Left ventricle myocardium inferior (tissue), 1 donor: Measurements from ENCODE around the gene GREB1. TPM values are rescaled to one million over a fixed set of nuclear protein-coding genes. Genes with fewer than 3 reads are reported as not detected.

Experiments
- DNase-seq: peaks from one replicate; pipeline ENCODE4 v3.0.0-alpha.2; 2020
- H3K27ac ChIP-seq: fragments of 200-600 bp; replicated peaks from 2 replicates; pipeline ENCODE4 v1.8.0; 2021
- H3K27me3 ChIP-seq: fragments of 200-600 bp; 2 replicates; pipeline ENCODE4 v1.8.0; 2021; ENCODE audit warnings: low read depth
- H3K36me3 ChIP-seq: fragments of 200-600 bp; 2 replicates; pipeline ENCODE4 v1.8.0; 2021
- H3K4me1 ChIP-seq: fragments of 200-600 bp; 2 replicates; pipeline ENCODE4 v1.8.0; 2021
- H3K4me3 ChIP-seq: fragments of 200-600 bp; 2 replicates; pipeline ENCODE4 v1.8.0; 2021; ENCODE audit warnings: mild to moderate bottlenecking, moderate library complexity
- H3K9me3 ChIP-seq: fragments of 200-600 bp; replicated peaks from 2 replicates; pipeline ENCODE4 v1.8.0; 2021
- CTCF ChIP-seq: fragments of 200-600 bp; IDR thresholded peaks from 2 replicates; pipeline ENCODE4 v1.8.0; 2021; ENCODE audit warnings: antibody characterized with exemption, mild to moderate bottlenecking, borderline replicate concordance
- intact Hi-C: fragments of 100-400 bp; cut with micrococcal nuclease; formaldehyde crosslinking; loops from one replicate; pipeline ENCODE4 v1.11.0; 2022
- total RNA-seq: library from RNA; stranded (reverse); fragmentation: NEBNext Ultra II Directional; extraction: Animal tissue kit (Norgen Biotek cat#: 25700); gene quantifications from one replicate; pipeline ENCODE4 v1.2.1, GENCODE V29; 2021
- donor health status: DM: no; HTN: yes; CAD: no; lungs with severe emphysema.

Gene GREB1
- total RNA-seq, 1 donor from 2014 or later = 7.8 TPM

DNA sequence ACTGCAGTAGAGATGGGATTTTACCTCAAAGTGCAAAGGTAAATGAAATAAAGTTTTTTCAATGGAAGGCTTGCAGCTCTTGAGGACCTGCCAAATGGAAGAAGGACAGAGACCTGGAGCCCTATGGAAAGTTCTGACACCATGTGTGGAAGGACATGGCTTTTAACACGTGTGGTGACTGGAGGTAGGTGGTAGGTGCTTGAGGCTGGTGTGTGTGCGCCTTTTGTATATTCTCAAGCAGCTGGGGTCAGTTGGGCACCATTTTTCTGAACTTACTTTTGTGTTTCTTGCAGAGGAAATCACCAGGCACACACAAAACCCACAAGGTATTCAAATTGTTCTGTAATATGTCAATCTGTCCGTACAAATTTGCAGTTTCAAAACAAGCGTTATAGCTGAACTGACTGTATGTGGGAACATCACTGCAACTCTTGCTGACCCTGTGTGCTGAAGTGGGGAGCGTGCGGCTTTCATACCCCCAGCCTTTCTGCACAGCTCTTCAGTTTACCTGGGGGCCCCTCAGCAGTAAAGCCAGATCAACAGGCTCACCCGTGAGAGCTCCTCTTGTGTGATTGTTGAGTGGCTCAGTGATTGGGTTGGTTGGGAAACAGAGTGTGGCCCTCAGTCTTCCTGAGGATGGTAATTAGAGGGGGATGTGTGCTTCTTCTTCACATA lies 363 bp downstream of the GREB1 start:
- no peak overlapping the region for H3K4me3 ChIP-seq
- H3K27ac ChIP-seq = no peak overlapping the region
- intact Hi-C loops = no loop called here
- H3K9me3 ChIP-seq = no peaks in the 10 kb centered on the region
- no peaks in the 10 kb centered on the region for H3K36me3 ChIP-seq
- H3K27me3 ChIP-seq = peaks cover 4% of the 10 kb centered on the region
- DNase-seq = no peak
- H3K4me1 ChIP-seq = peaks cover 11% of the 10 kb centered on the region
- TF ChIP-seq CTCF = no peak

DNA sequence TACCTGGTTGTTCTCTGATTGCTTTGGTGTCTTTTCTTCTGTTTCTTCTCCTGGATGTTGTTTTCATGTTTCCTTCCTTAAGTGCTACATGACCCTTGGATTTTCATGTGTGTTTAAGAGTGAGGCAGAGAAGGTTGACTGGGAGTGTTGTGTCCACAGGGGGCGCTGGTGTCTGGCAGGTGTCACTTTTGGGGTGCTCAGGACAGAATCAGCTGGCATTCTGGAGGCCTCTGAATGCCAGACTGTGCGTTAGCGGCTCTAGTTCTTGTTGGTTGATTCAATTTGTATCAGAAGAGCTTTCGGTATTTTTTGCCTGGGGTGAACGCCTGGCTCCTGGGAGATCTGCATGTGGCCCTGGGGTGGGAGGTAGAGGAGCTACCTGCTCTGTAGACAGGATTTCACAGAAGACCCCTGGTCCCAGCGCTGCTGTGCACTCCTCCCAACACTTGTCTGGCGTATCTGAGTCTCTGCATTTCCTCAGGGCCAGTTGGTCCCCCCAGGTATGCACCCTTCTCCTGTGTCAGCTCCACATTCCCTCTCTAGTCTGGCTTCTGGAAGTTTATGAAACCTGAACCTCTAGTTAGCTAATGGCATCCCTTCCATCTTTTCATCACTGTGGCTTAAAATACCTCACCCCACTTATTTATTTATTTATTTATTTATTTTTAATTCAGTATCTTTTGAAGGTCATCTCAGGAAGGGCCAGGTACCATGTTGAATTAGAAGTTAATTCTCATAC lies 1.1 kb downstream of the GREB1 start:
- Histone ChIP-seq H3K27me3 (peaks cover 4% of the 10 kb centered on the region), H3K4me3 (no peak overlapping the region), H3K36me3 (no peaks in the 10 kb centered on the region), H3K9me3 (no peaks in the 10 kb centered on the region), H3K27ac (no peak overlapping the region), H3K4me1 (peaks cover 18% of the 10 kb centered on the region)
- intact Hi-C loops = no loop called here
- no peak for TF ChIP-seq CTCF
- DNase-seq = no peak

DNA sequence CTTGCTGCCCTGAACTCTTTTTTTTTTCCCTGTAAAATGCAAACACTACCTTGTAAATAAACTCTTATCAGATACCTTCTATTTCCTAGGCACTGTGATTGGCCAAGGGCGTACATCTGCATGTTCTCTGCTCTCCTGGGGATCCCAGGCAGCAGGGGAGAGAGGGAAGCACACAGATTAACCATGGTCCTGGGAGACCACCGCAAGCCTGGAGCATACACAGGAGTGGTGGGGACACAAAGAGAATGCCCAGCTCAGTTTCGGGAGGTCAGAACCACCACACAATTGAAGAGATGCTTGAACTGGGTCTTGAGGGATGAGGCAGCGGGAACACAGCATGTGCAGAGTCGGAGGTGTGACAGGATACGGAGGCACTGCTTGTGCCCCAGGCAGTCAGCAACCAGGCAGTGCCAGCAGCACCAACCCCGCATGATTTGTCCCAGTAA lies 2.1 kb downstream of the GREB1 start:
- DNase-seq = no peak
- intact Hi-C loops = no loop called here
- Histone ChIP-seq H3K36me3 (no peaks in the 10 kb centered on the region), H3K27ac (no peak overlapping the region), H3K4me3 (no peak overlapping the region), H3K9me3 (no peaks in the 10 kb centered on the region), H3K4me1 (peaks cover 28% of the 10 kb centered on the region), H3K27me3 (peaks cover 4% of the 10 kb centered on the region)
- no peak for TF ChIP-seq CTCF

DNA sequence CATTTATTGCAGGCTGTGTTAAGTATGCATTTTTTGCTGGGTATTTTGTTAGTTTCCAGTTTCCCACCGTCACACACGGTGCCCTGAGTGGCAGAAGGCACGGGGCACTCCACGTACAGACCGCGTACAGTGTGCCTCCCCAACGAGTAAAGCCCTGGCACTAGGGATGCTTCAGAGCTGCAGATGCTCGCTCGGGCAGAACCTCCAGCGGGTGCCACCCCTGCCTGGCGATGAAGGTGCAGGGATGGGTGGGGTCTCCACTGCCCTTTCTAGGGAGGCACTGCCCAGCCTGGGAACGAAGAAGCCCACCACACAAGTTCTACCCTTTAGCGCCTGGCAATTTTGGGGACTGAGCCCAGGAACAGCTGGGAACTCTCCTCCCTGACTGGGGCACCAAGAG lies 4.1 kb downstream of the GREB1 start:
- intact Hi-C loops = no loop called here
- Histone ChIP-seq H3K27ac (no peak overlapping the region), H3K4me1 (peaks cover 34% of the 10 kb centered on the region), H3K27me3 (no peaks in the 10 kb centered on the region), H3K9me3 (no peaks in the 10 kb centered on the region), H3K36me3 (no peaks in the 10 kb centered on the region), H3K4me3 (no peak overlapping the region)
- no peak for DNase-seq
- TF ChIP-seq CTCF = no peak

GRCh38 chr2:11539317-11540147 lies 5.7 kb downstream of the GREB1 start:
- H3K27me3 ChIP-seq = no peaks in the 10 kb centered on the region
- intact Hi-C loops = no loop called here
- H3K9me3 ChIP-seq = no peaks in the 10 kb centered on the region
- no peaks in the 10 kb centered on the region for H3K36me3 ChIP-seq
- H3K4me1 ChIP-seq = peaks cover 42% of the 10 kb centered on the region
- no peak for DNase-seq
- peak overlapping the region; percentile 61 for H3K27ac ChIP-seq
- peak overlapping the region; percentile 22 for H3K4me3 ChIP-seq
- TF ChIP-seq CTCF = no peak
